IPS-20b (cell line): ENCODE data around the gene LIME1.

Source experiments
- H3K27ac ChIP-seq: one replicate; pipeline ENCODE4 v1.5.1; 2013; ENCODE audit warnings: low read length
- H3K27me3 ChIP-seq: 2 replicates; pipeline ENCODE4 v1.6.1; 2013; ENCODE audit warnings: mild to moderate bottlenecking, low read length, inconsistent platforms; ENCODE audit not compliant: insufficient read depth
- H3K36me3 ChIP-seq: 2 replicates; pipeline ENCODE4 v1.6.1; 2013; ENCODE audit warnings: low read depth, mild to moderate bottlenecking, inconsistent platforms, low read length, moderate library complexity; ENCODE audit not compliant: insufficient read depth
- H3K4me1 ChIP-seq: 2 replicates; pipeline ENCODE4 v1.6.1; 2013; ENCODE audit warnings: mild to moderate bottlenecking, control low read depth, inconsistent platforms, low read length, moderate library complexity; ENCODE audit not compliant: insufficient read depth
- H3K4me3 ChIP-seq: 2 replicates; pipeline ENCODE4 v1.5.1; 2013; ENCODE audit warnings: mild to moderate bottlenecking, low read length, inconsistent platforms
- H3K9ac ChIP-seq: 2 replicates; pipeline ENCODE4 v1.6.1; 2013; ENCODE audit warnings: low read depth, mild to moderate bottlenecking, inconsistent platforms, low read length, moderate library complexity
- H3K9me3 ChIP-seq: 2 replicates; pipeline ENCODE4 v1.6.1; 2013; ENCODE audit warnings: mild to moderate bottlenecking, low read depth, low read length, inconsistent platforms; ENCODE audit not compliant: insufficient read depth

Gene LIME1

DNA sequence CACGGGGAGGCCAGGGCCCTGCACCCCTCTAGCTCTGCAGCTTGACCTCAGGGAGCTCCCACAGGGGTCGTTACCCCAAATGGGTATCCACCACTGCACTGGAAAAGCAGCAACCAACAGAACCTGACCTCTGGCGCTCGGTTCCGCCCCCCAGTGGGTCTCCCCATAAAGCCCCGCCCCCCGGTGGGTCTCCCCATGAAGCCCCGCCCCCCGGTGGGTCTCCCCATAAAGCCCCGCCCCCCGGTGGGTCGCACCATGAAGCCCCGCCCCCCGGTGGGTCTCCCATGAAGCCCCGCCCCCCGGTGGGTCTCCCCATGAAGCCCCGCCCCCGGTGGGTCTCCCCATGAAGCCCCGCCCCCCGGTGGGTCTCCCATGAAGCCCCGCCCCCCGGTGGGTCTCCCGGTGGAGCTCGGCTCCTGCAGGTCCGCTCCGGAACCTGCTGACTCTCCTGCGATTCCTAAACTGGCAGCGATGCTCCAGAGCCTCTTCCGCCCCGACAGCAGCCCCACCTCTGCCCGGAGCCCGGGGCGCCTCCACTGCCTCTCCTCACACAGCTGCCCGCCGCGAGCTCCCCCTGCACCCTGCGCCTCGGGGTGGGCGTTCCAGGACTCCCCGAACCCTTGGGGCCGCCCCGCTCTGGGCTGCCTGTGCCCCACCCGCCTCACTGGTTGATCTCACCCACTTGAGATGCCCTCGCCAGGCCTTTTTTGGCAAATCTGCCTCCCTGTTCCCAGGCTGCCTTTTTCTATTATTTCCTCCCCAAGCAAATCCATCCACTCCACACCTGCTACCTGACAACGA, 15.2 kb downstream of the LIME1 start:
- Histone ChIP-seq H3K4me1 (no peaks in the 10 kb centered on the region), H3K36me3 (no peaks in the 10 kb centered on the region), H3K9me3 (no peaks in the 10 kb centered on the region), H3K9ac (no peak overlapping the region), H3K27me3 (no peaks in the 10 kb centered on the region), H3K27ac (no peak overlapping the region), H3K4me3 (no peak overlapping the region)

DNA sequence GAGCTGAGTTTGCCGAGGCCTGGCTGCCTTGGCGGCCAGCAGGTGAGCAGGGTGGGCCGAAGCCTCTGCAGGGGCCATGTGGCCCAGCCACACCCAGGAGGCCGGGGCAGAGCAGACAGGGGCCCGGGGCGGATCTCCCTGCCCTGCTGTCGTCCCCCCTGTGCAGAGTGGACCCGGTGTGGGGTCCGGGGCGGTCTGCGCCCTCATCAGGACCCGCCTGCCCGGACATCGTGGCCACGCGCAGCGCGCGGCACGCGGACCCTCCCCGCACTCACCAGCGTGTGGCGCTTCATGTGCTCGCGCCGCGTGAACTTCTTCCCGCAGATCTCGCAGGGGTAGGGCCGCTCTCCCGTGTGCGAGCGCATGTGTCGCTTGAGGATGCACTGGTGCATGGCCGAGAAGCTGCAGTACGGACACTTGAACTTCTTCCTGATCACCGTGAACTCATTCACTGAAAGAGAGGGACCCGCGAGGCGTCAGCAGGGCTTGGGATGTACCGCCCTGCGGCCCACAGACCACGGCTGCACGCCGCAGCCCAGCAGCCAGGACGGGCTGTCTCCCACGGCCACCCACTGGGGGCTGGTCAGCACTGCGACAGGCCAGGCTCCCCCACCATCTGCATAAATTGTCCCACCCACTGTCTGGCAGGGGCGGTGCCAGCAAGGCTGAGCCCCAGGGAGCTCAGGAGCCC, 16.1 kb downstream of the LIME1 start:
- H3K4me1 ChIP-seq: no peaks in the 10 kb centered on the region
- H3K27me3 ChIP-seq: no peaks in the 10 kb centered on the region
- H3K4me3 ChIP-seq: no peak overlapping the region
- no peaks in the 10 kb centered on the region for H3K9me3 ChIP-seq
- H3K27ac ChIP-seq: no peak overlapping the region
- H3K36me3 ChIP-seq: no peaks in the 10 kb centered on the region
- H3K9ac ChIP-seq: no peak overlapping the region

DNA sequence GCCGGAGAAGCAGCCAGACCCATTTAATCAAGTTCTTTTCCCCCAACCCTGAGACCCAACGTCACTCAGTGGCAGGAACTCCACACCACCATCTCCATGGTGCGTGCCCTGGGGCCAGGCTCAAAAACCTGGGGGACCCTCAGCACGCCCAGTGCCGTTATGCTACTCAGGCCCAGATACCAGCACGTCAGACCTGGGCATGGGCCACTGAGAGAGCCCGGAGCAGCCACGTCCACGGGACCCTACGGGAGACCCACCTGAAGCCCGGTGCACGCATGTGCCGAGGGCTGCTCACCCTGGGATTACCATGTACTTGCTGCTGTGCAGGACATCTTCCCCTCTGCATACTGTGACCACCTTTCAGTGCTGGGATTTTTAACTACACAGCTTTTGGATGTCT, 16.9 kb downstream of the LIME1 start:
- Histone ChIP-seq H3K9me3 (no peaks in the 10 kb centered on the region), H3K27me3 (no peaks in the 10 kb centered on the region), H3K9ac (no peak overlapping the region), H3K27ac (no peak overlapping the region), H3K36me3 (no peaks in the 10 kb centered on the region), H3K4me1 (no peaks in the 10 kb centered on the region), H3K4me3 (no peak overlapping the region)

DNA sequence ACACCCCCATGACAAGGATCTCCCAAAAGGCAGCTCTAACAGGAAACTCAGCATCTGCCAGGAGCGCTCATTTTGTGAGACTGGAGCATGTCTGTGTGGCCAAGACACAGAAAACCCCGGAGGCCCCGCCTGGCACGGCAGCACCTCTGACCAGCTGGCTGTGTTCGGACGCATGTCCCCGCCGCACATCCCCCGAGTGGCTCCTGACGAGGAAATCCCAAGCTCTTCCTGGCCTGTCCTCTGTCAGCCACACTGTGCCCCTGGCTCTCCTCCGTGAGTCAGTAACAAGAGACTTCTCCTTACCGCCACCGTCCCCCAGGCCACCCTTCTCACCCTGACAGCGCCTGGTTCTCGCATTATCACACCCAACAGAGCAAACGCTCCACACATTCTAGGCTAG, 17.5 kb downstream of the LIME1 start:
- no peaks in the 10 kb centered on the region for H3K9me3 ChIP-seq
- no peak overlapping the region for H3K9ac ChIP-seq
- no peaks in the 10 kb centered on the region for H3K4me1 ChIP-seq
- no peak overlapping the region for H3K27ac ChIP-seq
- H3K27me3 ChIP-seq: no peaks in the 10 kb centered on the region
- no peaks in the 10 kb centered on the region for H3K36me3 ChIP-seq
- no peak overlapping the region for H3K4me3 ChIP-seq

DNA sequence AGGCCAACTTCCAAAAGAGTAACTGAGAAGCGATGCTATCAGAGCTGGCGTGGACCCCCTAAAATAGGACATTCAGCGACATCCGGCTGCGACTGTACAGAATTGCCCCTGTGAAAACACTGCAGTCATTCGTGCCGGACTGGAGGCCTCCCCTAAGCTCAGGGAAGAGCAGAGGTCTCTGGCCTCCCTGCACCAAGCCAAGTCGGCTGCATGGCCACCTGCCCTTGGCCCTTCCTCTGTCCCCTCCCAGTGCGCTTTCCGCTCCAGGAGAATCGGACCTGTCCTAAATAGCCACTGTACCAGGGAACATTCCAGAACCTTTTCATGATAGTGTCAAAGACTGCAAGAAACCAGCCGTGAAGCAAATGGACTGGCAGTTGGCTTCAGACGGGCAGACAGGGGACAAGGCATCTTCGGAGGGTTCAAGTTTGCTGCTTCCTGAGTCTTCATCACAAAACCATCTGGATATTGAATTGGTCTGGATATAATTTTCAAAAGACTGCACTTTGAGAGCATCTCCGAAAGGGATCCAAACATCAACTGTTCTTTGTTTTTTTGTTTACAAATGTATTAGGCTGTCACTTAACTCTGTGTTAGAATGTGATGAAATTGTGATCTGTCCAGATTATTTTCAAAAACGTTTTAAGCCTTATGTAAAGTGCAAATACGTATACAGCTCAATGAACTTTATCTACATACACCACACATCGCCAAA, 19.6 kb downstream of the LIME1 start:
- Histone ChIP-seq H3K27ac (no peak overlapping the region), H3K4me1 (no peaks in the 10 kb centered on the region), H3K36me3 (no peaks in the 10 kb centered on the region), H3K9ac (no peak overlapping the region), H3K27me3 (no peaks in the 10 kb centered on the region), H3K9me3 (no peaks in the 10 kb centered on the region), H3K4me3 (no peak overlapping the region)

DNA sequence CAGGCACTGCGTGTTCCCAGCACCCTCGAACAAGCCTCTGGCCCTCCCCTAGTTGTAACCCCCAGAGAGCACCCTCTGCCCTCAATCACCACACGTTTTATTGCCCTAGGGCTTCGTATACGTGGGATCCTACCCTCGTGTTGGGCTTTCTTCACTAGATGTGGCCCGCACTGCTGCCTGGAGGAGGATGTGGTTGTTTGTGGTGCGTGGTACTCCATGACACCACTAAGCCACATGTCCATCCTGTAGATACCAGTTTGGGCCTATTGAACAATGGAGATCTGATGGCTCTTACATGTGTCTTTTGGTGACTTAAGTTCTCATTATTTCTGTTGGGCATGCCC, 20.2 kb downstream of the LIME1 start:
- Histone ChIP-seq H3K36me3 (no peaks in the 10 kb centered on the region), H3K4me3 (no peak overlapping the region), H3K9me3 (no peaks in the 10 kb centered on the region), H3K27ac (no peak overlapping the region), H3K4me1 (no peaks in the 10 kb centered on the region), H3K9ac (no peak overlapping the region), H3K27me3 (no peaks in the 10 kb centered on the region)

DNA sequence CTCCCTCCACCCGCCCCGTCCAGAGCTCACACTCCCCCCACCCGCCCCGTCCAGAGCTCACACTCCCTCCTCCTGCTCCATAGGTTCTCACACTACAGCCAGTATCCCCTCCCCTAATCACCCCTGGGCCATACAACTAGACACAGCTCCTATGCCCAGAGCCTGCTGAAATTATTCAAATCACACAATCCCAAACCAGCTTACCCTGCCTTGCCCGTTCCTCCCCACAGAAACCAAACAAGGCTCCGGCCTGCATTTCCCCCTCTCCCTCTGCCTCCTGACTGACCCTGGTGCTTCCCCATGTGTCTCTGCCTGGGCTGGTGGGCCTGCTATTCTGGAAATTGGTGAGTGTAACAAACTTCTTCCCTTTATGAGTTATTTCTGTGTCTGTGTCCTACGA, 21.7 kb downstream of the LIME1 start:
- no peak overlapping the region for H3K27ac ChIP-seq
- H3K4me3 ChIP-seq: no peak overlapping the region
- H3K36me3 ChIP-seq: no peaks in the 10 kb centered on the region
- no peaks in the 10 kb centered on the region for H3K4me1 ChIP-seq
- H3K9ac ChIP-seq: no peak overlapping the region
- no peaks in the 10 kb centered on the region for H3K27me3 ChIP-seq
- no peaks in the 10 kb centered on the region for H3K9me3 ChIP-seq

DNA sequence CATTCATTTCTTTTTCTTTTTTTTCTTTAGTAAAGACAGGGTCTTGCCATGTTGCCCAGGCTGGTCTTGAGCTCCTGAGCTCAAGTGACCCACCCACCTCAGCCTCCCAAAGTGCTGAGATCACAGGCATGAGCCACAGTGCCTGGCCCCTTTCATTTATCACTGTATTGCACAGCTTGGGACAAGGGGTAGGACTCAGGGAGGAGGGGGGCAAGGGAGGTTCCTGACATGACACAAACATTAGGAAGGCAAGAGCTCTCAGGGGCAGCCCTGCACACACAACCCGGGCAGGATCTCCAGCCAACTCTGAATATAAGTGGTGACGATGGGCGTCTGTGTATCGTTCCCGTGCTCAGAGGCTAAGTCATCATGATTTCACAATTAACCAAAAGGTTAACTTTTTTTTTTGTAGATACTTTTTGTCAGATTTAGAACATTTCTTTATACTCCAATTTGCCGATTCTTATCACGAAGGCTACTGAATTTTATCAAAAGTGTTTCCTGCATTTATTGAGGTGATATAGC, 23.0 kb downstream of the LIME1 start:
- Histone ChIP-seq H3K4me1 (no peaks in the 10 kb centered on the region), H3K4me3 (no peak overlapping the region), H3K9ac (no peak overlapping the region), H3K27me3 (no peaks in the 10 kb centered on the region), H3K9me3 (no peaks in the 10 kb centered on the region), H3K27ac (no peak overlapping the region), H3K36me3 (no peaks in the 10 kb centered on the region)

DNA sequence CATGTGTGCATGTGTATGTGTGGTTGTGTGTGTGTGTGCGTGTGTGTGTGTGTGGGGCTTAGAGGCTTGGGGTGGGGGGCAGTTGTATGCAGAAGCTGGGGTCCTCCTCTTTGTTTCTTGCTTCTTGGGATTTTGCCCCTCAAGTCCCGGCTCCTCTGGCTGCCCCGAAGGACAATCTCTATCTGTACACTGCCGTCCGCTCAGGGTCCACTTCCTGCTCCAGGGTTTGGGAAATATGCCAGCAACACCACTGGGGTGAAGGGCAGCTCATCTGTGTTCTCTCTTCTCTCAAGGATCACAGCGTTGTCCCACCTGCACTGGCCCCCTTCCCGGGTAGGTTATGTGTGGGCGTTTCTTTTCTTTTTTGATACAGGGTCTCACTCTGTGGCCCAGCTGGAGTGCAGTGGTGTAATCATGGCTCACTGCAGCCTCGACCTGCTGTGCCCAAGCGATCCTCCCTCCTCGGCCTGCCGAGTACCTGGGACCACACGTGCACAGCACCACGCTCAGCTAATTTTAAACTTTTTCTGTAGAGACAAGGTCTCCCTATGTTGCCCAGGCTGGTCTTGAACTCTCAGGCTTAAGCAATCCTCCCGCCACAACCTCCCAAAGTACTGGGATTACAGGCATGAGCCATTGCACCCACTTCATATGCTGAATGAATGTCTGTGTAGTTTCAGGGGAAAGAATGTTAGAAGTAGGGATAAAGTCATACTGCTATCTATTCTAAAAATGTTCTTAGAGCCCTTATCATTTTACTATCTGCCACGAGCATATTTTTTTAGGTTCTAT, 28.8 kb downstream of the LIME1 start:
- Histone ChIP-seq H3K9me3 (no peaks in the 10 kb centered on the region), H3K4me1 (no peaks in the 10 kb centered on the region), H3K4me3 (no peak overlapping the region), H3K27ac (no peak overlapping the region), H3K27me3 (no peaks in the 10 kb centered on the region), H3K36me3 (no peaks in the 10 kb centered on the region; the same call in 1 of the 2 replicates), H3K9ac (no peak overlapping the region)

DNA sequence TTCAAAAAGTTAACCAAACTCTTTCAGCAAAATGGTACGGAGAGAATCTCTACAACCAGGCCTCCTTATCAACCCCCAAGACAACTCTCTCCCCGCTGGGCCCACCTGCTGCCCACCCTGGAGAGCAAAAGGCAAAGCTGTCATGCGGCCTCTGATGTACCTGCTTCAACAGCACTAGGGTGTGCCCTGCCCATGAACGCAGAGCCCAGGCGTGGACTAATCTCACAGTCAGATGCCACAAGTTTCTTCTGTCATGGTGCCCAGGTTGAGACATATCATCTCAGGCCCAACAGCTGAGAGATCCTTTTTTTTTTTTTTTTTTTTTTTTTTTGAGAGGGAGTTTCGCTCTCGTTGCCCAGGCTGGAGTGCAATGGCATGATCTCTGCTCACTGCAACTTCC, 29.4 kb downstream of the LIME1 start:
- H3K9ac ChIP-seq: no peak overlapping the region
- no peaks in the 10 kb centered on the region for H3K4me1 ChIP-seq
- H3K36me3 ChIP-seq: no peaks in the 10 kb centered on the region; the same call in 1 of the 2 replicates
- no peak overlapping the region for H3K4me3 ChIP-seq
- no peaks in the 10 kb centered on the region for H3K9me3 ChIP-seq
- no peaks in the 10 kb centered on the region for H3K27me3 ChIP-seq
- no peak overlapping the region for H3K27ac ChIP-seq

DNA sequence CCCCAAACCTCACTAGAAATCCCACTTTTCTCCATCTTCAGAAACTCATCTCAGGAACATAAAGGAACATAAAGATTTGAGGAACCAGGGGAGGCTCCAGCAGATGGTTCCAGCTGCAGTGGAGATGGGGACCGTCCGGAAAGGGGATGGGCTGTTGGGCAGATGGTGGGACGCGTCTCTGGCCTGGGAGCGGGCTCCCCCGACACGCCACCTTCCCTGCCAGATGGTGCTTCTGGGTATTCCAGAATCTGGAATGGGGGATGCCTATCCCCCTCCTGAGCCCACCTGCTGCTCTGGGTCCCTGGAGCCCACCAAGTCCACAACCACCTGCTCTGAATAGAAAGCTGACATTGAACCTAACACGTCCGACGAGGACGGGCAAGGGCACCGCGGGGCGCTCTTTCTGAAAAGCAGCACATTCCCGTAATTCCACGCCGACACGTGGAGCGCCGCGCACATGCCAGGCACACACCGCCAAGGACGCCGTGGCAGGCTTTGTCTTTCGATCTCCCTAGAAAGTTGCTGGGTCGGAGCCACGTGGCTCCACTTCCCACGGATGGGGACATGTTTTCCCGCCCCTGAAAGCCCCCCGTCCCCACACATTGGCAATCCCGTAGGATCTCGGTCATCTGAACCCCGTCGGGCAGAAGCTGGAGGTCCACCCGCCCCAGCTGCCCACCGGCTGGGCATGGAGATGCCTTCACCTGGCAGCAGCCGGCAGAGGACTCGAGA, 30.4 kb downstream of the LIME1 start:
- Histone ChIP-seq H3K9ac (no peak overlapping the region), H3K27me3 (no peaks in the 10 kb centered on the region), H3K4me3 (no peak overlapping the region), H3K9me3 (no peaks in the 10 kb centered on the region), H3K36me3 (no peaks in the 10 kb centered on the region; the same call in 1 of the 2 replicates), H3K4me1 (no peaks in the 10 kb centered on the region), H3K27ac (no peak overlapping the region)
